Fibroblast of lung (primary cell): ENCODE data around the gene DBNDD1. TPM values are rescaled to one million over a fixed set of nuclear protein-coding genes. Genes with fewer than 3 reads are reported as not detected.

Source experiments
- DNase-seq, 2 donors: peaks; one replicate each; pipeline versions ENCODE4 v3.0.0 to v3.0.0-alpha.2; 2010; ENCODE audit warnings: low read depth in 2 of 2
- H2AFZ ChIP-seq: 2 replicates; pipeline ENCODE4 v1.5.1; 2012; ENCODE audit warnings: low read length, control low read depth, inconsistent platforms
- H3K27ac ChIP-seq: 2 replicates; pipeline ENCODE4 v1.5.1; 2011; ENCODE audit warnings: low read length, control low read depth; ENCODE audit not compliant: insufficient read depth
- H3K27me3 ChIP-seq: 2 replicates; pipeline ENCODE4 v1.5.1; 2011; ENCODE audit warnings: mild to moderate bottlenecking, low read length; ENCODE audit not compliant: control insufficient read depth, insufficient read depth
- H3K36me3 ChIP-seq: 2 replicates; pipeline ENCODE4 v1.5.1; 2011; ENCODE audit warnings: low read length; ENCODE audit not compliant: control insufficient read depth, insufficient read depth
- H3K4me1 ChIP-seq: 2 replicates; pipeline ENCODE4 v1.5.1; 2011; ENCODE audit warnings: low read length; ENCODE audit not compliant: control insufficient read depth, insufficient read depth; ENCODE audit errors: extremely low read depth
- H3K4me2 ChIP-seq: 2 replicates; pipeline ENCODE4 v1.5.1; 2011; ENCODE audit warnings: low read length, control low read depth; ENCODE audit not compliant: insufficient read depth; ENCODE audit errors: extremely low read depth
- H3K4me3 ChIP-seq, 4 experiments: fragments of 200-600 bp in 1 of 4; sonication (generic) in 1 of 4; replicated peaks in 1 of 4; 2 replicates each; pipeline ENCODE4 v1.5.1; 2011 to 2016; ENCODE audit warnings: low read length in 4 of 4, low read depth in 3 of 4, mild to moderate bottlenecking in 3 of 4, control low read depth in 2 of 4, inconsistent platforms in 1 of 4, mixed read lengths in 1 of 4; ENCODE audit not compliant: insufficient read depth in 1 of 4; ENCODE audit errors: control extremely low read depth in 1 of 4
- H3K79me2 ChIP-seq: 2 replicates; pipeline ENCODE4 v1.5.1; 2012; ENCODE audit warnings: mild to moderate bottlenecking, low read length, inconsistent platforms; ENCODE audit not compliant: control insufficient read depth, insufficient read depth
- H3K9ac ChIP-seq: 2 replicates; pipeline ENCODE4 v1.5.1; 2011; ENCODE audit warnings: mild to moderate bottlenecking, low read length, control low read depth; ENCODE audit not compliant: insufficient read depth
- H3K9me3 ChIP-seq: 2 replicates; pipeline ENCODE4 v1.5.1; 2012; ENCODE audit warnings: low read depth, low read length; ENCODE audit not compliant: control insufficient read depth, insufficient read depth
- H4K20me1 ChIP-seq: 2 replicates; pipeline ENCODE4 v1.5.1; 2011; ENCODE audit warnings: low read length; ENCODE audit not compliant: control insufficient read depth, insufficient read depth; ENCODE audit errors: extremely low read depth
- EZH2 ChIP-seq: IDR thresholded peaks from 2 replicates; pipeline ENCODE4 v1.5.1; 2012; ENCODE audit warnings: low read length, control low read depth, mild to moderate bottlenecking; ENCODE audit errors: missing control alignments
- polyA plus RNA-seq, 2 donors: library from polyadenylated mRNA; depleted of rRNA in 1 of 2; stranded (reverse) in 1 of 2; unstranded in 1 of 2; fragments of >200 nt; gene quantifications; 2 replicates each; pipeline ENCODE4 v1.2.1, GENCODE V29; 2011 to 2012; ENCODE audit warnings: missing spikeins in 1 of 2
- total RNA-seq: library from RNA; depleted of rRNA; stranded (reverse); fragments of >200 nt; gene quantifications from 2 replicates; pipeline ENCODE4 v1.2.1, GENCODE V29; 2014
- TF ChIP-seq, protein P1 (sequence below), 2 donors: IDR thresholded peaks in 1 of 2; conservative IDR thresholded peaks in 1 of 2; 1 replicate in 1 of 2; 2 replicates in 1 of 2; pipeline ENCODE4 v1.5.1; 2011 to 2012; ENCODE audit warnings: low read length in 2 of 2, control low read depth in 1 of 2, inconsistent platforms in 1 of 2, low read depth in 1 of 2, mild to moderate bottlenecking in 1 of 2

Gene DBNDD1
- total and polyA plus RNA-seq, 2 donors (not counting 1 experiment from before 2014, with no cell fraction given), result 2.1 to 3.6 TPM

- Histone ChIP-seq H2AFZ (no peak overlapping the region), H3K9ac (no peak overlapping the region), H3K9me3 (no peaks in the 10 kb centered on the region), H3K4me2 (no peak overlapping the region), H3K79me2 (no peaks in the 10 kb centered on the region), H4K20me1 (no peaks in the 10 kb centered on the region), H3K27me3 (no peaks in the 10 kb centered on the region), H3K4me1 (no peaks in the 10 kb centered on the region), H3K4me3 (no peak overlapping the region), H3K36me3 (peaks cover 21% of the 10 kb centered on the region), H3K27ac (no peak overlapping the region)
- TF ChIP-seq, protein P1, sequence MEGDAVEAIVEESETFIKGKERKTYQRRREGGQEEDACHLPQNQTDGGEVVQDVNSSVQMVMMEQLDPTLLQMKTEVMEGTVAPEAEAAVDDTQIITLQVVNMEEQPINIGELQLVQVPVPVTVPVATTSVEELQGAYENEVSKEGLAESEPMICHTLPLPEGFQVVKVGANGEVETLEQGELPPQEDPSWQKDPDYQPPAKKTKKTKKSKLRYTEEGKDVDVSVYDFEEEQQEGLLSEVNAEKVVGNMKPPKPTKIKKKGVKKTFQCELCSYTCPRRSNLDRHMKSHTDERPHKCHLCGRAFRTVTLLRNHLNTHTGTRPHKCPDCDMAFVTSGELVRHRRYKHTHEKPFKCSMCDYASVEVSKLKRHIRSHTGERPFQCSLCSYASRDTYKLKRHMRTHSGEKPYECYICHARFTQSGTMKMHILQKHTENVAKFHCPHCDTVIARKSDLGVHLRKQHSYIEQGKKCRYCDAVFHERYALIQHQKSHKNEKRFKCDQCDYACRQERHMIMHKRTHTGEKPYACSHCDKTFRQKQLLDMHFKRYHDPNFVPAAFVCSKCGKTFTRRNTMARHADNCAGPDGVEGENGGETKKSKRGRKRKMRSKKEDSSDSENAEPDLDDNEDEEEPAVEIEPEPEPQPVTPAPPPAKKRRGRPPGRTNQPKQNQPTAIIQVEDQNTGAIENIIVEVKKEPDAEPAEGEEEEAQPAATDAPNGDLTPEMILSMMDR (conservative IDR thresholded peaks at IDR 0.05 in 1 of 2, IDR thresholded peaks at IDR 0.05 in 1 of 2; ENCODE audit: low read depth in 1 of 2, low read length in 2 of 2), result no peak
- no peak for TF ChIP-seq EZH2
- DNase-seq, result no peak
Measured at GRCh38 chr16:89955001-89955685, 64.1 kb downstream of the DBNDD1 start.

Other genes starting within 250 kb of the DBNDD1 start
- 1.8 and 5.1 TPM in 2 replicates for gene FANCA, start 202.8 kb downstream of the DBNDD1 start, total RNA-seq
- 6.9 and 26.1 TPM in 2 replicates for gene FANCA, start 202.8 kb downstream of the DBNDD1 start, polyA plus RNA-seq
- 2.6 and 3.8 TPM in 2 replicates for gene SPIRE2, start 191.0 kb downstream of the DBNDD1 start, total RNA-seq
- gene SPIRE2, start 191.0 kb downstream of the DBNDD1 start, polyA plus RNA-seq, result 0.59 and 1.8 TPM in 2 replicates
- 171 and 176 TPM in 2 replicates for gene TCF25, start 145.9 kb downstream of the DBNDD1 start, total RNA-seq
- gene TCF25, start 145.9 kb downstream of the DBNDD1 start, polyA plus RNA-seq, result 150 and 158 TPM in 2 replicates
- gene MC1R, start 100.6 kb downstream of the DBNDD1 start, total RNA-seq, result 3.1 and 4.3 TPM in 2 replicates
- gene MC1R, start 100.6 kb downstream of the DBNDD1 start, polyA plus RNA-seq, result 2.9 and 3.0 TPM in 2 replicates
- 253 and 294 TPM in 2 replicates for gene TUBB3, start 96.1 kb downstream of the DBNDD1 start, total RNA-seq
- 134 and 233 TPM in 2 replicates for gene TUBB3, start 96.1 kb downstream of the DBNDD1 start, polyA plus RNA-seq
- gene DEF8, start 70.7 kb downstream of the DBNDD1 start, total RNA-seq, result 68.8 and 102 TPM in 2 replicates
- gene DEF8, start 70.7 kb downstream of the DBNDD1 start, polyA plus RNA-seq, result 63.5 and 93.1 TPM in 2 replicates
- gene PRDM7, start 57.9 kb upstream of the DBNDD1 start, total RNA-seq, result not detected in 2 replicates
- gene PRDM7, start 57.9 kb upstream of the DBNDD1 start, polyA plus RNA-seq, result not detected in 2 replicates